Fibroblast of skin of scalp (primary cell): Measurements from ENCODE around the gene PUS1.

ENCODE experiments used
- DNase-seq: peaks from one replicate; pipeline ENCODE4 v3.0.0-alpha.2; 2013

PUS1 gene

GRCh38 chr12:131902332-131903241 lies 26.5 kb upstream of the PUS1 start:
- DNase-seq, result no peak

- DNase-seq, result no peak
Measured at GRCh38 chr12:131903270-131904255, 25.5 kb upstream of the PUS1 start.

GRCh38 chr12:131904346-131904745 lies 24.7 kb upstream of the PUS1 start:
- DNase-seq, result no peak

- no peak for DNase-seq
Measured at GRCh38 chr12:131905081-131905629, 23.9 kb upstream of the PUS1 start.

- no peak for DNase-seq
Measured at GRCh38 chr12:131905630-131906091, 23.4 kb upstream of the PUS1 start.

GRCh38 chr12:131907379-131908091 lies 21.5 kb upstream of the PUS1 start:
- no peak for DNase-seq

- no peak for DNase-seq
Measured at GRCh38 chr12:131908092-131909080, 20.7 kb upstream of the PUS1 start.

GRCh38 chr12:131909081-131909751 lies 19.9 kb upstream of the PUS1 start:
- no peak for DNase-seq

- no peak for DNase-seq
Measured at GRCh38 chr12:131909752-131910219, 19.3 kb upstream of the PUS1 start.

- no peak for DNase-seq
Measured at GRCh38 chr12:131910302-131911027, 18.6 kb upstream of the PUS1 start.

- DNase-seq, result no peak
Measured at GRCh38 chr12:131911028-131911650, 17.9 kb upstream of the PUS1 start.

GRCh38 chr12:131911851-131912477 lies 17.1 kb upstream of the PUS1 start:
- no peak for DNase-seq

- DNase-seq, result peak; percentile 94
Measured at GRCh38 chr12:131912518-131913274, 16.4 kb upstream of the PUS1 start.

- no peak for DNase-seq
Measured at GRCh38 chr12:131913666-131914065, 15.4 kb upstream of the PUS1 start.

- no peak for DNase-seq
Measured at GRCh38 chr12:131914179-131914702, 14.8 kb upstream of the PUS1 start.

GRCh38 chr12:131915000-131915689 lies 13.9 kb upstream of the PUS1 start:
- DNase-seq, result no peak

GRCh38 chr12:131915823-131916222 lies 13.3 kb upstream of the PUS1 start:
- DNase-seq, result no peak
